GOT3 (cell line): Measurements from ENCODE around the gene GPRIN1.
"Not testable (repeated sequence)": the region's sequence is repeated elsewhere in the genome, so short reads cannot be mapped to it uniquely, and the experiment has no call there.

Experiments
- DNase-seq: peaks from one replicate; lab custom pipeline; 2025; ENCODE audit warnings: mixed read lengths; lab: John Stamatoyannopoulos, UW

The GPRIN1 gene

GRCh38 chr5:176624938-176625337 is 15.0 kb upstream of the GPRIN1 start:
- DNase-seq = no peak

GRCh38 chr5:176624142-176624541 is 14.2 kb upstream of the GPRIN1 start:
- no peak for DNase-seq

GRCh38 chr5:176621661-176622079 is 11.7 kb upstream of the GPRIN1 start:
- DNase-seq = no peak

- DNase-seq = no peak
Observed at GRCh38 chr5:176620333-176620981, 10.5 kb upstream of the GPRIN1 start.

GRCh38 chr5:176619569-176620332 is 9.8 kb upstream of the GPRIN1 start:
- no peak for DNase-seq

GRCh38 chr5:176619203-176619568 is 9.2 kb upstream of the GPRIN1 start:
- peak; percentile 41 for DNase-seq

GRCh38 chr5:176618783-176619182 is 8.8 kb upstream of the GPRIN1 start:
- no peak for DNase-seq

GRCh38 chr5:176616511-176616910 is 6.6 kb upstream of the GPRIN1 start:
- DNase-seq = no peak

GRCh38 chr5:176614805-176615478 is 5.0 kb upstream of the GPRIN1 start:
- no peak for DNase-seq

GRCh38 chr5:176612855-176613254 is 2.9 kb upstream of the GPRIN1 start:
- no peak for DNase-seq

- no peak for DNase-seq
Observed at GRCh38 chr5:176612008-176612407, 2.1 kb upstream of the GPRIN1 start.

- DNase-seq = peak; percentile 54
Observed at GRCh38 chr5:176611435-176611834, 1.5 kb upstream of the GPRIN1 start.

- no peak for DNase-seq
Observed at GRCh38 chr5:176610435-176610773, 448 bp upstream of the GPRIN1 start.

- DNase-seq = no peak
Observed at GRCh38 chr5:176608937-176609723, 826 bp downstream of the GPRIN1 start.

GRCh38 chr5:176608142-176608705 is 1.7 kb downstream of the GPRIN1 start:
- no peak for DNase-seq

- DNase-seq = no peak
Observed at GRCh38 chr5:176606875-176607274, 3.1 kb downstream of the GPRIN1 start.

- DNase-seq = no peak
Observed at GRCh38 chr5:176606032-176606431, 3.9 kb downstream of the GPRIN1 start.

GRCh38 chr5:176603091-176603490 is 6.9 kb downstream of the GPRIN1 start:
- DNase-seq = no peak

GRCh38 chr5:176601901-176602482 is 8.0 kb downstream of the GPRIN1 start:
- no peak for DNase-seq

- DNase-seq = not testable (repeated sequence)
Observed at GRCh38 chr5:176599749-176600430, 10.1 kb downstream of the GPRIN1 start.
